Measurements from ENCODE around the gene ATP8B3. TPM values are rescaled to one million over a fixed set of nuclear protein-coding genes. Genes with fewer than 3 reads are reported as not detected.
A peak's percentile ranks its signal among the peaks of the same experiment; 100 is the strongest.

ATP8B3 gene
- total and polyA plus RNA-seq, 9 of the 15 experiments (the other 6 are each of a cell fraction or from before 2014, with no cell fraction given): 1.2 to 12.3 (median 3.8) TPM

GRCh38 chr19:1744822-1745563 is 67.1 kb downstream of the ATP8B3 start (continued):
- TF ChIP-seq NR0B1 (IDR thresholded peaks at IDR 0.05; ENCODE audit: partially characterized antibody) (no peak), CBX1 (IDR thresholded peaks at IDR 0.05; ENCODE audit: low read depth) (0 out of 2 replicates have a peak, but pooled peaks have one; percentile 54), ILF3 (IDR thresholded peaks at IDR 0.05; ENCODE audit: borderline replicate concordance) (no peak), ZBTB34 (CRISPR knock-in tag; IDR thresholded peaks at IDR 0.05) (no peak), PYGO2 (tag; IDR thresholded peaks at IDR 0.05) (no peak), POLR2A (conservative IDR thresholded peaks at IDR 0.05) (no peak), TAF7 (tag; IDR thresholded peaks at IDR 0.05) (no peak), ESRRA (IDR thresholded peaks at IDR 0.05; ENCODE audit: borderline replicate concordance, low read depth) (no peak), CREB3 (tag; conservative IDR thresholded peaks at IDR 0.05; ENCODE audit: low read depth) (no peak), SETDB1 (IDR thresholded peaks at IDR 0.05; ENCODE audit: low read length) (no peak), PHB (CRISPR knock-in tag; IDR thresholded peaks at IDR 0.05) (no peak), BRF1 (IDR thresholded peaks at IDR 0.05; ENCODE audit: borderline replicate concordance, extremely low read depth, insufficient read length) (no peak), TBP (optimal IDR thresholded peaks at IDR 0.05; ENCODE audit: low read depth, low read length) (no peak), USF1 (CRISPR knock-in tag; IDR thresholded peaks at IDR 0.05) (no peak), ZBTB7A (IDR thresholded peaks at IDR 0.05; ENCODE audit: borderline replicate concordance, control insufficient read depth, low read depth, low read length) (no peak), CTCFL (IDR thresholded peaks at IDR 0.05; ENCODE audit: borderline replicate concordance, insufficient read depth, low read depth, low read length, poor library complexity, severe bottlenecking) (peak; percentile 39)
- TF ChIP-seq, protein P1, sequence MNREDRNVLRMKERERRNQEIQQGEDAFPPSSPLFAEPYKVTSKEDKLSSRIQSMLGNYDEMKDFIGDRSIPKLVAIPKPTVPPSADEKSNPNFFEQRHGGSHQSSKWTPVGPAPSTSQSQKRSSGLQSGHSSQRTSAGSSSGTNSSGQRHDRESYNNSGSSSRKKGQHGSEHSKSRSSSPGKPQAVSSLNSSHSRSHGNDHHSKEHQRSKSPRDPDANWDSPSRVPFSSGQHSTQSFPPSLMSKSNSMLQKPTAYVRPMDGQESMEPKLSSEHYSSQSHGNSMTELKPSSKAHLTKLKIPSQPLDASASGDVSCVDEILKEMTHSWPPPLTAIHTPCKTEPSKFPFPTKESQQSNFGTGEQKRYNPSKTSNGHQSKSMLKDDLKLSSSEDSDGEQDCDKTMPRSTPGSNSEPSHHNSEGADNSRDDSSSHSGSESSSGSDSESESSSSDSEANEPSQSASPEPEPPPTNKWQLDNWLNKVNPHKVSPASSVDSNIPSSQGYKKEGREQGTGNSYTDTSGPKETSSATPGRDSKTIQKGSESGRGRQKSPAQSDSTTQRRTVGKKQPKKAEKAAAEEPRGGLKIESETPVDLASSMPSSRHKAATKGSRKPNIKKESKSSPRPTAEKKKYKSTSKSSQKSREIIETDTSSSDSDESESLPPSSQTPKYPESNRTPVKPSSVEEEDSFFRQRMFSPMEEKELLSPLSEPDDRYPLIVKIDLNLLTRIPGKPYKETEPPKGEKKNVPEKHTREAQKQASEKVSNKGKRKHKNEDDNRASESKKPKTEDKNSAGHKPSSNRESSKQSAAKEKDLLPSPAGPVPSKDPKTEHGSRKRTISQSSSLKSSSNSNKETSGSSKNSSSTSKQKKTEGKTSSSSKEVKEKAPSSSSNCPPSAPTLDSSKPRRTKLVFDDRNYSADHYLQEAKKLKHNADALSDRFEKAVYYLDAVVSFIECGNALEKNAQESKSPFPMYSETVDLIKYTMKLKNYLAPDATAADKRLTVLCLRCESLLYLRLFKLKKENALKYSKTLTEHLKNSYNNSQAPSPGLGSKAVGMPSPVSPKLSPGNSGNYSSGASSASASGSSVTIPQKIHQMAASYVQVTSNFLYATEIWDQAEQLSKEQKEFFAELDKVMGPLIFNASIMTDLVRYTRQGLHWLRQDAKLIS (CRISPR knock-in tag; IDR thresholded peaks at IDR 0.05): no peak
